GM12873 (cell line): ENCODE data around the gene CDON.

ENCODE experiments used
- CTCF ChIP-seq: IDR thresholded peaks from 2 replicates; pipeline ENCODE4 v1.5.1; 2012; ENCODE audit warnings: low read depth, mild to moderate bottlenecking, moderate library complexity, low read length, control low read depth; ENCODE audit not compliant: insufficient read depth; ENCODE audit errors: missing control alignments

Gene CDON

GRCh38 chr11:126034933-126035425, 27.7 kb downstream of the CDON start:
- TF ChIP-seq CTCF = no peak

DNA sequence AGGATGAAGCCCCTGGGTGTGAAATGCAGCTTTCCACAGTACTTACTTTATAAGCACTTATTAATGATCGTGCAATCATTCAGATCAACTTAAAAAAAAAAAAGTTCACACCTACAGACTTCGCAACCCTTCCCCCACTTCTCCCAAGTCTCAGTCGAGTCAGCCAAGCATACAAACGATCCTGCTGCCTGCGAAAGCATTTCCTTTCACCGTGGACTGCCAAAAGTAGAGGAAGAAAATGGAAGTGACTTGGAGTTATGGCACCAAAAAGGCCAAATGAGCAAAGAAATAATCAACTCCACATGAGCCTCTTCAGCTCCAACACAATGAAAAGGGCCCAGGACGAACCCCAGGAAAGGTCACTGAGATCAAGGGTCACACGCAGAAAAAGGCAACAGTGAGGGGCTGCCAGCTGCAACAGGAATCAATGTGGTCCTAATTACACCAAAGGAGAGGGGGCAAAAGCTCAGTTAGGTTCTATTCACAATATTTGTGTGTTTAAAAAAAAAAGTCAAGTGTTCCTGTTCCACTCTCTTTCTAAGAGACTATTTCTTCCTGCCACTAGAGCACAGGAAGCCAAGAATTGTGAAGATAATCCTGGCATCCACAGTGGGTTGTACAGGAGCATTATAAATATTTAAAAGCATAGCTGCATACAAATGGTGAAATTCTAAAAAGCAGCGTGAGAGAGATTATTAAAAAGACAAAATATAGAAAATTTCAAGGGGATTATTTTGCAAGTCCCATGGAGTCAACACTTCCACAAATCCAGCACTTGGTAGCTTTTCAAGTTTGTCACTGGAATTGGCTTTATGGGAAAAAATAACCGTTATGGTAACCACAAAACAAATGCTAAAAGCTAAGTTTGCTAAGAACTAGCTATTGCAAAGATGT, 28.4 kb downstream of the CDON start:
- no peak for TF ChIP-seq CTCF

DNA sequence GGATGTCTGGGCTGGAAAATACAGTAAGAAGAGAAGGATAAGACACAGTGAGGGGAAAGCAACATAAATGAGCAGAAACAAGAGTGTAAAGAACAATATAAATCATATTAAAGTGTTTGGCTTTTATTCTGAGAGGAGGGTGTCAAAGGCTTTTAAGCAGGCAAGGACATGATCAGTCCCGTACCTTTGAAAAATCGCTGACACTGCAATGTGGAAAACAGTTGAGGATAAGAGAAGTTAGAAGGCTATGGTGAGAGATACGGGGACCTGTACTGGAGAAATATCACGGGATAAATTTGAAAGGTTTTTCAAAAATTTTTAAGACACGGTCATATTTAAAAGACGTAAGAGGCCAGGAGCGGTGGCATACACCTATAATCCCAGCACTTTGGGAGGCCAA, 30.3 kb downstream of the CDON start:
- no peak for TF ChIP-seq CTCF

- no peak for TF ChIP-seq CTCF
These were observed 32.9 kb downstream of the CDON start for GRCh38 chr11:126029805-126030204.

DNA sequence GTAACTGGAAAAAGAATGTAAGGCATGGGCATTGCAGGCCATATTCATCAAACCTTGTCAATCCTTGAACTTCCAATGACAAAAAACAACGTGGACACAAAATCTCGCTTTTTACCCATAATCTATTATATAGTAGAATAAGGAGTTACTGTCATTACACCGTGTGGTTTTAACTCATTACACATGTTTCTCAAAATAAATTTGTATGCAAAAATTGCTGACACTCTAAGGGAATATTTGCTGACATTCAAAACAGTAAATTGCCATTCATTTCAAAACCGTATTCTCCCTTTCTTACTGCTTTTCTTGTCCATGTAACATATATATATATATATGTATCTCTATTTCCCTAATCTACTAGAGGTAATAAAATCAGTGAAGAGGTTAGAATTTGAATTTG, 33.4 kb downstream of the CDON start:
- no peak for TF ChIP-seq CTCF

DNA sequence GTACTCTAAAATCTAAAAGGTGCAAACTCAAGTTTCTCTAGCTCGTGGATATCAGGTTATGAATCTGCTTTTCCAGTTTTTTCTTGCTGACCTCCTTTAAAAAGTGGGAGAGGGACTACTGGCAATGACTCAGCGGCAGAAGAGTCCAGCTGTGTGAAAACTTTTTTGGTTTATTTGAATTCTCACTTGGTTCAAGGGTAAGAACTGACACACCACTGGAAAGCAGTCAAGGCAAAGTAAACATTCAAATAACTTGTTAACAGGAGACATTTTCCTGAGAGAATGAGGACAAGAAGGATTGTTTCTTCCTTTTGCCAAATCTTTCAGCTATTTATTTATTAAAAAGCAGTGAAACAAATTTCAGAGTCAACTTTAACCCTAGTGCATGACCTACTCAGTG, 36.1 kb downstream of the CDON start:
- TF ChIP-seq CTCF = no peak

- no peak for TF ChIP-seq CTCF
These were observed 36.8 kb downstream of the CDON start for GRCh38 chr11:126025822-126026221.
